Mesenteric fat pad (tissue), 1 donor: ENCODE measurements around the gene GJA4. TPM values are rescaled to one million over a fixed set of nuclear protein-coding genes. Genes with fewer than 3 reads are reported as not detected.
"Not testable (repeated sequence)": the region's sequence is repeated elsewhere in the genome, so short reads cannot be mapped to it uniquely, and the experiment has no call there.

Experiments used
- DNase-seq: peaks from one replicate; pipeline ENCODE4 v3.0.0-alpha.2; 2020; ENCODE audit warnings: low spot score
- total RNA-seq: library from RNA; stranded (reverse); fragmentation: NEBNext Ultra II Directional; extraction: Animal tissue kit (Norgen Biotek cat#: 25700); gene quantifications from one replicate; pipeline ENCODE4 v1.2.1, GENCODE V29; 2021
- donor health status: DM: yes; HTN: yes; CAD: no.

The GJA4 gene
- total RNA-seq, 1 donor from 2014 or later, result 26.4 TPM

- no peak for DNase-seq
These were observed 5.1 kb upstream of the GJA4 start for GRCh38 chr1:34787461-34788420.

DNA sequence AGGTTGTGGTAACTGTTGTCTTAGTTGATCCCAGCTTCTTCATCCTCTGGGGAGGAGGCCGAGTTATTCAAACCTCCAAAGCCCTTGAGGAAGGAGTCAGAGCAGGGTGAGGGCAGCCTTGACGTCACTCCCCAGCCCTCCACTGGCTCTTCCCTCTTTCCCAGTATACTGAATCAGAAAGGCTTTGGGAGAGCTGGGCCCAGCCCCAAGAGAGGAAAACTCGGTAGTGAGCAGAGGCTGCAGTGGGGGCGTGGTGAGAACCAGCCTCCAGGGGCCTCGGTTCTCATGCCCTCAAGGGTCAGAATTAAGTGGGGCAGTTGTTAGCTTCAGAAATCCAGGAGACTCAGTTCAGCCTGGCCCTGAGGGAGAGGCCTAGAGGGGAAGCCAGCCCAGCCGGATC is 1.8 kb upstream of the GJA4 start:
- DNase-seq, result no peak

DNA sequence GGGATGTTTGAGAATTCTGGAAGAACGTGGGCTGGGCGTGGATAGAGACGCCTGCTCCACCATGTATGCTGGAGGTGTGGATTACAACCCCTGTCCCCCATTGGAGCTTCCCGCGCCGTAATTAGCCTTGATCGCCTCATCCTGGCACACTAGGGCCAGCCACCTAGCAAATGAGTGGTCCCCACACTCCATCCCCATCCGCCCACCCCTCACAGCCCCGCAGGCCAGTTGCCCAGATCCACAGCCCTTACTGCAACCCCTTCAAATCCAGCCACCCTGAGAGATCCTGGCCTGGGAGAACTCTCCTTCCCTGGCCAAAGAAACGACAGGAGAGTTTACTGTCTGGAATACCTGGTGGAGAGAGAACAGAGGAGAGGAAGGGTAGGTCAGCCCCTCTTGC is 375 bp upstream of the GJA4 start:
- DNase-seq, result no peak

DNA sequence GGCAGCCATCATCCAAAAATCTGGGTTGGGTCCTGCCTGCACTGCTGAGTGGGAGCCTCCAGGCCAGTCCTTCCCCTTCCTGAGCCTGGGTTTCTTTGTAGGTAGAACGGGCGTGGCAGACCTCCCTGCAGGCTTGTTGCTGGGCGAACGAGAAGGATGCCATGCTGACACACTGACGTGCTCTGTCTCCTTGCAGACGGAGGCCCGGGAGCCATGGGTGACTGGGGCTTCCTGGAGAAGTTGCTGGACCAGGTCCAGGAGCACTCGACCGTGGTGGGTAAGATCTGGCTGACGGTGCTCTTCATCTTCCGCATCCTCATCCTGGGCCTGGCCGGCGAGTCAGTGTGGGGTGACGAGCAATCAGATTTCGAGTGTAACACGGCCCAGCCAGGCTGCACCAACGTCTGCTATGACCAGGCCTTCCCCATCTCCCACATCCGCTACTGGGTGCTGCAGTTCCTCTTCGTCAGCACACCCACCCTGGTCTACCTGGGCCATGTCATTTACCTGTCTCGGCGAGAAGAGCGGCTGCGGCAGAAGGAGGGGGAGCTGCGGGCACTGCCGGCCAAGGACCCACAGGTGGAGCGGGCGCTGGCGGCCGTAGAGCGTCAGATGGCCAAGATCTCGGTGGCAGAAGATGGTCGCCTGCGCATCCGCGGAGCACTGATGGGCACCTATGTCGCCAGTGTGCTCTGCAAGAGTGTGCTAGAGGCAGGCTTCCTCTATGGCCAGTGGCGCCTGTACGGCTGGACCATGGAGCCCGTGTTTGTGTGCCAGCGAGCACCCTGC is 1.4 kb downstream of the GJA4 start:
- no peak for DNase-seq

GRCh38 chr1:34794790-34795180 is 2.0 kb downstream of the GJA4 start:
- no peak for DNase-seq

DNA sequence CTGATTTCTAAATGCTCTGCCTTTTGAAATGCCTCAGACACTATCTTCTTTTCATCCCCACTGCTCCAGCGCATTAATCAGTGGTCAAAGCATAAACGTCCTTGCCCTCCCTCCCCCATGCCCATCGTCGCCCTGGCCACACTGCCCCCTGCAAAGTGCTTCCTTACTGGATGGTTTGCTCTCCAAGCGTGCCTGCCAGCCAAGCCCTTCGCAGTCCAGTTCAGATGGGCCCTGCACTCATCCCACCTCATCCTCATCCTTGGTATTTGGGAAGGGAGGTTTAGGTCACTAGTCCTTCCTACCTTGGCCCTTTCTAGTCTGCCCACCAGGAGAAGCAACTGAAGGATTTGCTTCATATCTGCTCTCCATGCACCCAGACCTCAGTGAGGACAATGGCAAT is 3.1 kb downstream of the GJA4 start:
- DNase-seq, result no peak

DNA sequence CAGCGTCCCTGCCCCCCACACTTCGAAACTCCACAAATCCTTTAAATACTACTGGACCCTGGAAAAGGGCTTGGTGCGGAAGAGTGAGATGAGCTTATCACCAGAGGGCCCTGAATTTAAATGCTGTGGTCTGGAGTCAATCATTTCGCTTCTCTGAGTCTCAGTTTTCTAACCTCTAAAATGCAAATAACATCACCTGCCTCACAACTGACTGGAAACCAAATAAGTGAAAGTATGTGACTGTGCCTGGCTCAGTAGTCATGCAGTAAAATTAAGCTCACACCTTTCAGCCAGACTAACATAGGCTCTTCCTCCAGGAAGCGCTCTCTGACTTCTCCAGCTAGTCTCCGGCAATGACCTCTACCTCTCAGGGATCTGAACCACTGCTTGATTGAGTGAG is 4.2 kb downstream of the GJA4 start:
- no peak for DNase-seq

- no peak for DNase-seq
These were observed 7.4 kb downstream of the GJA4 start for GRCh38 chr1:34800214-34800613.

GRCh38 chr1:34803770-34804169 is 11.0 kb downstream of the GJA4 start:
- no peak for DNase-seq

- DNase-seq, result no peak
These were observed 13.6 kb downstream of the GJA4 start for GRCh38 chr1:34806396-34806795.

GRCh38 chr1:34808051-34808810 is 15.4 kb downstream of the GJA4 start:
- DNase-seq, result no peak

- not testable (repeated sequence) for DNase-seq
These were observed 18.0 kb downstream of the GJA4 start for GRCh38 chr1:34810781-34811180.

DNA sequence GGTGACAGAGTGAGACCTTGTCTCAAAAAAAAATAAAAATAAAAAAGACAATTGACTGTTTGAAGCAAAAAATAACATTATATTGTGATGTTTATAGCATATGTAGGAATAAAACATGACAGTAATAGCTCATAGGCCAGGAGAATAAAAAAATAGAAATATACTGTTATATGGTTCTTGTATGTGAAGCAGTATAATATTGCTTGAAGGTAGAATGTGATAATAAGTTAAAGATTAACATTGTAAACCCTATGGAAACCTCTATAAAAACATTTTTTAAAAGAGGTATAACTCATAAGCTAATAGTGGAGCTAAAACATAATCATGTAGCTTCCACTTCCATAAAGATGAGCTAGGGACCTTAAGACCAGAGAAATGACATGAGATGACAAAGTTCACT is 23.5 kb downstream of the GJA4 start:
- no peak for DNase-seq

- DNase-seq, result no peak
These were observed 24.0 kb downstream of the GJA4 start for GRCh38 chr1:34816778-34817177.

GRCh38 chr1:34818862-34819261 is 26.1 kb downstream of the GJA4 start:
- not testable (repeated sequence) for DNase-seq

DNA sequence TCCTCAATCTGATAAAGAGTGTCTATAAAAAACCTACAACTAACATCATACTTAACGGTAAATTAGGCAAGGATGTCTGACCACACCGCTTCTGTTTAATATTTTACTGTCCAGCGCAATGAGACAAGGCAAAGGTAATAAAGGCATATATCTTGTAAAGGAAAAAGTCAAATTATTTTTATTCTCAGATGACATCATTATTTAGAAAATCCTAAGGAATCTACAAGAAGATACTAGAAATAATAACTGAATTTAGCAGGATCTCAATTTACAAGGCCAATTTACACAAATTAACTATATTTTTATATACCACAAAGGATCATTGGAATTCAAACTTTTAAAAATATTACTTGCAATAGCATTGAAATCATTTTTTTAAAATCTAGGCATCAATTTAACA is 29.4 kb downstream of the GJA4 start:
- no peak for DNase-seq

DNA sequence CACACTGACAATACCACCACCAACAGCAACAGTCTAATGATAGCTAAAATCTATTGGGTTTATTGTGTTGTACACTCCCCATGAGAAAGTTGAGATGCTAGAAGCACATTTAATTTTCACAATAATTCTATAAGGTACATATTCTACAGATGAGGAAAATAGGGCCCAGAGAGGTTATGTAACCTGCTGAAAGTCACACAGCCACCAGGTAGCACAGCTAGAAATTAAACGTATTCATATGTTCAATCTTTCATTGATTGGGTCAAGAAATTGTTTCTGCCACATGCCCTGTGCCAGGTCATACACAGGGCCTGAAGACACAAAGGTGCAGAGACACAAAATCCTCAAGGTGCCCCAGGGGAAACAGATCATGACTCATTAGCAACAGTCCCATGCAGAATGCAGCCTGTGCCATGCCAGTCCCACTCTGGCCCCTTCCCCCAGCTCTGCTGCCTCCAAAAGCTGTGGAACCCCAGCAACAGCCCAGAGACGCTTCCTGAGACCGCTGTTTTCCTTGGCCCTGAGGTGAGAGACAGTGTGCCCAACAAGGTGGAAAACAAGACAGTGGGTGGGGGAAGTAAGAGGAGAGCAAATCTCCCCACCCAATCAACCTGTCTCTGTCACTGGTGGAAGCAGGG is 32.1 kb downstream of the GJA4 start:
- DNase-seq, result no peak

GRCh38 chr1:34825455-34826091 is 32.8 kb downstream of the GJA4 start:
- DNase-seq, result no peak

DNA sequence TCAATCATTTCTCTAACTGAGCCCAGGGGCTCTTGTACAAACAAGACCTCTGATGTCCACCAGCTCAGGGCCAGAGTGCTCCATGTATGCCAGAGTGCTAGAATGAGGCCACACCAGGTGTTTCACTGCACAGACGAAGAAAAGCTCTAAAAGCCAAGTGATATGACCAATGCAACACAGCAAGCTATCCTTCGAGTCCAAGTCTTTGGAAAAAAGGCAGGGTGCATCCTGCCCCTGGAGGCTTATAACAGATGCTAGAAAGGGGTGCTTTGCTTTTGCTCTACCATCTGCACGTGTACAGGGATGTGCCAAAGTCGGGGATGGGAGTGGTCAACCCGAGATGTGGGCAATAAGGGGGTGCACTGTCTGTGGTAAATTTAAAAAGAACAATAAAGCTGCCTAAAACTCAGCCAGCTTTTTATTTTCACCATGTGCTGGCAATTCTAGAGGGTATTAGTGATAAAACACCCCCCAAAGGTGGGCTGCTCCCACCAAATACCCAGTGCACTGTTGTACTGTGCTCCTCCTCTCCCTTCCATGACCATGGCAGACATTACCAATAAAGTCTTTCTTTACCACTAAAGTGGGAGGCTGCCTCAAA is 34.6 kb downstream of the GJA4 start:
- DNase-seq, result no peak

DNA sequence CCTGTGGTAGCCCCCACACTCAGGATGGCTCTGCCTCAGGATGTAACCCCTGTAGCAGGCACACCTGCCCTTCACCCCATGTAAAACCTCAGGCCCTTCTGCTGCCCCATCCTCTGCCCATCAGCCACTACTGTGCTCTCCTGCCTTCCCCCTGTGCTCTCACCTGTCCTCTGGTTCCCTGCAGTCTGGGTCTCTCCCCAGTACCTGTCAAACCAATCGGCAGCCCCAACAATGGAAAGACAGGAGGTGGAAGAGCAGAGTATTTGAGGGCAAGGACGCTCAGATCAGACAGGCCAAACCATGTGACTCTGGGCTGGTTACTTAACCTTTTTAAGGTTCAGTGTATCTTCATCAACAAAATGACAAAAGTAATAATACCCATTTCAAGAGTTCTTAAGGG is 35.8 kb downstream of the GJA4 start:
- DNase-seq, result no peak
